ENCODE results near the gene POU2F1.

The POU2F1 gene

DNA sequence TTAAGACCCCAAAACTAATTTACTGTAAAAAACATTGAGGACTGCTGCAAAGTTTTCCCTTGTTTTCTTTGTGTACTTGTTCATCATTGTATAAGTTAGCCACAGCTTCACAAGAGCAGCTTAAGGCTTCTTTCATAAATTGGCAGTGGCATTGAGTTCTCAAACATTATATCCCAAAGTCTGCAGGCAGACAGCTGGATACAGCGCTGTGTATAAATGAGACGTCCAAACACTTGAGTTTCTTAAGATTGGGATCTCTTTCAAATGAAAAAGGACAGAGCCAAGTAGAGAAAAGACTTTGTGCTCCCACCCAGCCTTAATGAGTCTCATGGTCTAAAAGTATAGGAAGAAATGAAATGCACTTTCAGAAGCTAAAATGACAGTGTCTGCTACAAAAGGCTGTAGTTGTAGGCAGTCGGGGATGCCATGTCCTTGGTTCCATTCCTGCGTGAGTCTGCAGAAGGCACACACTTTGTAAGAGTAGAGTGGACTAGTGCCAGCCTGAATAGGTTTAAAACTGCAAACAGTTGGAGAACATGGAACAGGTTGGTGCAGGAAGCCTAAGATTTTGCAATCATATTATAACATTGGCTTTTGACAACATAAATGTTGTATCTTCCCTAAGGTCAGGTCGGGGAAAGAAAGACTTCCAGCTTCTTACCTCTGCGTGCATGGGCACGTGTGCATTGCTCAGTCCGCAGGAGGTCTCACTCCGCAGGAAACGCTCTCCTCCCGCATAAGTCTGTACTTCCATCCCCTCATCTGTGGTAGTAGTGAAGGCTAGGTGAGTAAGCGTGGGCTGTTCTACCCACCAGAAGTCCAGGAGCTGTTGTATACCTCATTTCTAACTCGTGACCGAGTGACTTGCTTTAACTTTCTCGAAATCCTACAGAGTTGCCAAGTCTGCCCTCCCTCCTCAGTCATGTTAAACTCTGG lies 203.3 kb downstream of the POU2F1 start:
- DNase-seq (ENCODE audit: low spot score): no peak

- no peak for DNase-seq (ENCODE audit: low spot score)
These were observed 204.8 kb downstream of the POU2F1 start for GRCh38 chr1:167425482-167425881.

- no peak for DNase-seq (ENCODE audit: low spot score)
These were observed 206.0 kb downstream of the POU2F1 start for GRCh38 chr1:167426716-167427115.

DNA sequence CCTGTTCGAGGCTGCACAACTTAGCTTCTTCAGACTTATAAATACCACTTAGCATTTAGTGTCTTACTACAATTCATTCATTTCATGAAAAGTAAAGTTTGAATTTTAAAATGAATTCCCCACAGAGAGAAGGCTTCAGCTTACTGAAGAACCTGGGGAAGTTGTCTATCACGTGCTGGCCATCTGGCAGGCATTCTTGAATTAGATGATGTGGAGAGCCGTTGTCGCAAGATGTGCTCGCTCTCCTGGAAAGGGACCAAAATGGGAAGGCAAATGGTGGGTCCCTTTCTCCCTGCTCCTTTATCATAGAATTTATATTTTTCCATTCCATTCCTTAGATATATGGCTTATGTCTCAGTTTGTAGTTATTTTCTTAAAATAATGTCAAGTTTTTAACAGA lies 207.2 kb downstream of the POU2F1 start:
- no peak for DNase-seq (ENCODE audit: low spot score)

GRCh38 chr1:167428395-167428794 lies 207.7 kb downstream of the POU2F1 start:
- DNase-seq (ENCODE audit: low spot score): no peak

- no peak for DNase-seq (ENCODE audit: low spot score)
These were observed 208.9 kb downstream of the POU2F1 start for GRCh38 chr1:167429612-167430011.

DNA sequence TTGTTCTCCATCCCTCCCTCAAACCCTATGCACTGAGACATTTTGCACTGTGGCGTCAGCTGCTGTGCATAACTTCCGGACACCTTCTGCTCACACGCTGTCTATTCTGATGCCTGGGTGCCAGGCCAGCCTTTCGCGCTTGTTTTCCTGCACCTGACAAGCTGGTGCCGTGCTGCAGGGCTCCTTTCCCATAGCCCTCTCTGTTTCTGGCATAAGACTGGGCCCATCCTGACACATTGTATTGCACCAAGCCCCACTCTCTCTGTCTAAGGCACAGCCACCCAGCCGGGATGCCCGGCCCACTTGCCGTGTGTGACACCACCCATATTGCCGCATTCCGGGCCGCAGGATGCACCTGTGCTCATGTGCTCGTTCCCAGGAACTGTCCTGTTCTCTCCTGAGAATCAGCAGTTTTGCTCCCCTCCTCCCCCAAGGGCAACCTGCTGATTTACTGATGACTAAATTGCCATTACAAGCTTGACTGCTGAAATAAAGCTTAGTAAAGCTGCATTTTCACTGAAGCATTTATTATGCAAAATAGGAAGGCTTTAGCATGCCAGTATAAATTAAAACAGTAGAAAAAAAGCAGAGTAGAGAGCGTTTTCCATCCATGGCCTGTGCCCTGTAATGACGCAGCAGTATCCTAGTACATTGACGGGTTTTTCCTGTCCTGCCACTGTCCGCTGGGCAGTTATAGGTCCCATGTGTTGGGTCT lies 209.6 kb downstream of the POU2F1 start:
- DNase-seq (ENCODE audit: low spot score): no peak

GRCh38 chr1:167430849-167431242 lies 210.2 kb downstream of the POU2F1 start:
- DNase-seq (ENCODE audit: low spot score): no peak

- DNase-seq (ENCODE audit: low spot score): no peak
These were observed 210.7 kb downstream of the POU2F1 start for GRCh38 chr1:167431261-167431908.

GRCh38 chr1:167431909-167432650 lies 211.4 kb downstream of the POU2F1 start:
- no peak for DNase-seq (ENCODE audit: low spot score)

GRCh38 chr1:167432780-167433179 lies 212.1 kb downstream of the POU2F1 start:
- DNase-seq (ENCODE audit: low spot score): no peak

GRCh38 chr1:167433884-167434283 lies 213.2 kb downstream of the POU2F1 start:
- no peak for DNase-seq (ENCODE audit: low spot score)

DNA sequence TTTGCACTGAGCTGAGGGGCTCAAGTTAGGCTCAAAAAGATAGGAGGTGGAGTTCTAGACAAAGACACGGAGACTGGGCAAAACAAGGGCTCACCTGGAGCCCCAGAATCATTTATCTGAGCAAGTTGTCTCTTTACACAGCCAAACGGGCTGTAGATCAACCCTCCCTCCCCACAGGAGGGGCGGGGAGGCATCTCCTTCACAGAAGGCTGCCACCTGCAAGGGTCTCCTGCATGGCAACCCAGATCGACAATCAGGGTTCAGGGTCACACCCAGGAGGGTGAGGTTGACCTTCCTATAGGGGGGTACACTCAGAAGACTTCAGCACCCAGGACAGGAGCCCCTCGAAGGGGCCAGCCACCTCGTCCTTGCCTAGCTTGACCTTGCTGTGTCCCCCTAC lies 213.6 kb downstream of the POU2F1 start:
- no peak for DNase-seq (ENCODE audit: low spot score)

- no peak for DNase-seq (ENCODE audit: low spot score)
These were observed 214.8 kb downstream of the POU2F1 start for GRCh38 chr1:167435484-167435883.

- no peak for DNase-seq (ENCODE audit: low spot score)
These were observed 217.8 kb downstream of the POU2F1 start for GRCh38 chr1:167438171-167439138.

- peak; percentile 51 for DNase-seq (ENCODE audit: low spot score)
These were observed 218.8 kb downstream of the POU2F1 start for GRCh38 chr1:167439301-167439988.

DNA sequence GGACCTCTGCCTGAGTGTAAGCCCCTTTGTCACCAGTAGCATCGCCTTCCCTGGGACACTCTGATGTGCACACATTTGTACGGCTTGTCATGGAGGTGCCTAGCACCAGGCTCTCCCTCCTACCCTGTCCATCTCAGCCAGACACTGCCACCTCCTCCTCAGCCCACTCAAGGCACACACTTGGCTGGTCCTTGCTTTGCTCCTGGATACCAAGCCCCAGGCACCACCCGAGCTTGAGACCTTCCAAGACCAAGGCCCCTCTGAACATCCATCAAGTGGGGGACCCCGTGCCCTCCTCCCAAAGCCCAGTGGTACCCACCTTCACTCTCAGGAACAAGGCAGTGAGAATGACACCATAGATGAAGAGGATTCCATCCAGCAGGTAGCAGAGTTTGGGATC lies 219.7 kb downstream of the POU2F1 start:
- no peak for DNase-seq (ENCODE audit: low spot score)

DNA sequence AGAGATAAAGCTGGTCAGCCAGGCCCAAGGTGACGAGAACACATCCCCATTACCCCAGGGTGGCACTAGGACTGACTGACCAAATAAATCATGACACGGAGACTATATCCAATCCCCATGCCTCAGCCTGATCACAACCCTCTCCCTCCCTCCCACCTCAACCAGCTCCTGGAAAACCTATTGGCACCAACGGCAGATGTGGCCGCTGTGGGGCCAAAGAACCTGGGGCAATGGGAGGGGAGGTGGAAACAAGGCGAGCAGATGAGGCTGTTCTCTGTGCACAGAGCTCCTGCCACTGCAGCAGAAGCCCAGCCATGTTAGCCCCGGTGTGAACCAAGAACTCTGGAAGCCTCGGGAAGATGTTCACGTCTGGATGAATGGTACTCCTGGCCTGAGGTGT lies 220.1 kb downstream of the POU2F1 start:
- no peak for DNase-seq (ENCODE audit: low spot score)

GRCh38 chr1:167441222-167441621 lies 220.5 kb downstream of the POU2F1 start:
- DNase-seq (ENCODE audit: low spot score): no peak

- DNase-seq (ENCODE audit: low spot score): peak; percentile 82
These were observed 221.6 kb downstream of the POU2F1 start for GRCh38 chr1:167442142-167442848.

Data from Ammon's horn (tissue), 1 donor.